Body of pancreas (tissue), 4 donors: ENCODE data around the gene MFSD1. TPM values are rescaled to one million over a fixed set of nuclear protein-coding genes. Genes with fewer than 3 reads are reported as not detected.

Experiments
- ATAC-seq: fragments of 150-250 bp; one replicate; pipeline ENCODE4 v1.9.1; 2016
- DNase-seq, 4 donors: peaks; one replicate each; pipeline ENCODE4 v3.0.0-alpha.2; 2019
- H3K27ac ChIP-seq, 4 donors: fragments of 200-600 bp; sonication (generic); 1 replicate in 3 of 4; 2 replicates in 1 of 4; pipeline versions ENCODE4 v1.5.1 to v1.6.1; 2016 to 2019; ENCODE audit warnings: mild to moderate bottlenecking in 1 of 4, mixed read lengths in 1 of 4, moderate library complexity in 1 of 4
- H3K27me3 ChIP-seq, 2 donors: fragments of 200-600 bp; sonication (generic); one replicate each; pipeline ENCODE4 v1.6.0; 2016; ENCODE audit warnings: mild to moderate bottlenecking in 1 of 2
- H3K36me3 ChIP-seq, 2 donors: fragments of 200-600 bp; sonication (generic); replicated peaks in 1 of 2; 2 replicates each; pipeline ENCODE4 v1.5.1; 2016; ENCODE audit warnings: low read depth in 2 of 2; ENCODE audit not compliant: insufficient read depth in 1 of 2
- H3K4me1 ChIP-seq: fragments of 200-600 bp; sonication (generic); one replicate; pipeline ENCODE4 v1.6.0; 2016
- H3K4me3 ChIP-seq, 2 donors: fragments of 200-600 bp; sonication (generic); 1 replicate in 1 of 2; 2 replicates in 1 of 2; pipeline ENCODE4 v1.5.1; 2016 to 2019
- H3K9me3 ChIP-seq, 3 donors: fragments of 200-600 bp; sonication (generic); 1 replicate in 2 of 3; 2 replicates in 1 of 3; pipeline ENCODE4 v1.5.1; 2016
- POLR2A ChIP-seq, 3 donors: fragments of 450-650 bp; IDR thresholded peaks; one replicate each; pipeline ENCODE4 v1.6.1; 2016; ENCODE audit warnings: antibody characterized with exemption in 3 of 3, mild to moderate bottlenecking in 2 of 3
- WGBS, 2 donors: methylation state at CpG; one replicate each; pipeline ENCODE4 v1.1.5; 2017; 5-methylcytosine and 5-hydroxymethylcytosine counted together
- intact Hi-C: fragments of 100-400 bp; cut with DNase I; formaldehyde crosslinking; loops from one replicate; pipeline ENCODE4 v1.15.1; 2023
- total RNA-seq, 2 donors: library from RNA; depleted of rRNA; stranded (reverse); fragments of >200 nt; gene quantifications; one replicate each; pipeline ENCODE4 v1.1.0, GENCODE V29; 2016
- TF ChIP-seq, protein P1 (sequence below), 7 experiments: fragments of 450-650 bp in 4 of 7; fragments of 200-600 bp in 3 of 7; sonication (generic) in 3 of 7; IDR thresholded peaks; one replicate each; pipeline ENCODE4 v1.5.1; 2016 to 2019; ENCODE audit warnings: antibody characterized with exemption in 7 of 7

The MFSD1 gene
- total RNA-seq, 2 donors from 2014 or later, result 33.3 to 54.2 TPM

- no peak overlapping the region for H3K4me3 ChIP-seq
- H3K27ac ChIP-seq, result no peak overlapping the region
- peaks cover 7% of the 10 kb centered on the region for H3K4me1 ChIP-seq
- WGBS, 2 donors, result 67 to 69% methylated on average over 2 of the region's 2 CpGs
- H3K36me3 ChIP-seq, result no peaks in the 10 kb centered on the region
- intact Hi-C loops, result no loop called here
- H3K9me3 ChIP-seq, result no peaks in the 10 kb centered on the region
- no peak for ATAC-seq
- DNase-seq, result no peak
- TF ChIP-seq, protein P1, sequence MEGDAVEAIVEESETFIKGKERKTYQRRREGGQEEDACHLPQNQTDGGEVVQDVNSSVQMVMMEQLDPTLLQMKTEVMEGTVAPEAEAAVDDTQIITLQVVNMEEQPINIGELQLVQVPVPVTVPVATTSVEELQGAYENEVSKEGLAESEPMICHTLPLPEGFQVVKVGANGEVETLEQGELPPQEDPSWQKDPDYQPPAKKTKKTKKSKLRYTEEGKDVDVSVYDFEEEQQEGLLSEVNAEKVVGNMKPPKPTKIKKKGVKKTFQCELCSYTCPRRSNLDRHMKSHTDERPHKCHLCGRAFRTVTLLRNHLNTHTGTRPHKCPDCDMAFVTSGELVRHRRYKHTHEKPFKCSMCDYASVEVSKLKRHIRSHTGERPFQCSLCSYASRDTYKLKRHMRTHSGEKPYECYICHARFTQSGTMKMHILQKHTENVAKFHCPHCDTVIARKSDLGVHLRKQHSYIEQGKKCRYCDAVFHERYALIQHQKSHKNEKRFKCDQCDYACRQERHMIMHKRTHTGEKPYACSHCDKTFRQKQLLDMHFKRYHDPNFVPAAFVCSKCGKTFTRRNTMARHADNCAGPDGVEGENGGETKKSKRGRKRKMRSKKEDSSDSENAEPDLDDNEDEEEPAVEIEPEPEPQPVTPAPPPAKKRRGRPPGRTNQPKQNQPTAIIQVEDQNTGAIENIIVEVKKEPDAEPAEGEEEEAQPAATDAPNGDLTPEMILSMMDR (IDR thresholded peaks at IDR 0.05), result no peak
- no peak for TF ChIP-seq POLR2A (IDR thresholded peaks at IDR 0.05)
- H3K27me3 ChIP-seq, result no peaks in the 10 kb centered on the region
Measured at GRCh38 chr3:158774965-158775364, 26.9 kb upstream of the MFSD1 start.

- H3K4me1 ChIP-seq, result peaks cover 7% of the 10 kb centered on the region
- H3K27me3 ChIP-seq, result no peaks in the 10 kb centered on the region
- H3K36me3 ChIP-seq, result no peaks in the 10 kb centered on the region
- intact Hi-C loops, result no loop called here
- ATAC-seq, result no peak
- DNase-seq, result no peak
- no peak overlapping the region for H3K27ac ChIP-seq
- H3K9me3 ChIP-seq, result no peaks in the 10 kb centered on the region
- H3K4me3 ChIP-seq, result no peak overlapping the region
- TF ChIP-seq, protein P1 (IDR thresholded peaks at IDR 0.05), result no peak
- 78 to 89% methylated on average over 3 of the region's 3 CpGs for WGBS, 2 donors
Measured at GRCh38 chr3:158775426-158776410, 26.1 kb upstream of the MFSD1 start.

- 72 to 76% methylated on average over 7 of the region's 7 CpGs for WGBS, 2 donors
- TF ChIP-seq POLR2A (IDR thresholded peaks at IDR 0.05), result no peak
- TF ChIP-seq, protein P1 (IDR thresholded peaks at IDR 0.05), result no peak
- no peaks in the 10 kb centered on the region for H3K9me3 ChIP-seq
- H3K27me3 ChIP-seq, result no peaks in the 10 kb centered on the region
- intact Hi-C loops, result no loop called here
- DNase-seq (no peak), ATAC-seq (no peak)
- H3K4me3 ChIP-seq, result no peak overlapping the region
- H3K4me1 ChIP-seq, result peaks cover 3% of the 10 kb centered on the region
- no peak overlapping the region for H3K27ac ChIP-seq
- H3K36me3 ChIP-seq, result no peaks in the 10 kb centered on the region
Measured at GRCh38 chr3:158776531-158776930, 25.3 kb upstream of the MFSD1 start.

DNA sequence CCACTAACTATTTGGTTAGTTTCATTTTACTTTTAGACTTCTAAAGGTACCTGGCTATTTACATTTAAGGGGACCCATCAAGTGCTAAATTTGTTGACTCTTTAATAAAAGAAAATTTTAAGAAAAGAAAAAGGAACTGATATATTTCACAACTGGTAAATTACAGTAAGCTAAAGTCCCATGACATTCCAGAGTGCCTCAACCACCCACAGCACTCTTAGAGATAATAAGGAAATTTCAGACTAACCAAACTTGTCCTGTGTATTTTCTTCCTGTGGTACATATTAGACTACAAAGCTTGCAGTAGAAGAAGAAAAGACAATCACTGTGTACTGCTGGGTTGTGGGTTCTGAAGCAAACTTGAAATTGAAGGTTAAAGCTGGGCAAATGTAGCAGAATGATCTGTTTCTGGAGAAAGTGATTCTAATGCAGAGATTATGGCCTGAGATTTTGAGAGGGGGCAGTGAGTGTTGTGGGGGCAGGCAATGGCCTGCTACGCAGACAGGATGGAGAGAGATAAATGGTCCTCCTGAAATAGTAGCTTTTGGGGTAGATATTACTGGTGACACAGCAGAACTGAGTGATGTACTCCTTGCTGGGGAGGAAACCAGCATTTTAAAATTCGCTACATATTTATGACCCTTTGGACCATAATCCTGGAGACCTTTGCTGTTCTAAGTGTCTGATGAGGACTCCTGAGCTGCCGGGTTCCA is 24.5 kb upstream of the MFSD1 start:
- no peak overlapping the region for H3K27ac ChIP-seq
- no peaks in the 10 kb centered on the region for H3K27me3 ChIP-seq
- intact Hi-C loops, result no loop called here
- no peak for ATAC-seq
- no peaks in the 10 kb centered on the region for H3K4me1 ChIP-seq
- TF ChIP-seq, protein P1 (IDR thresholded peaks at IDR 0.05), result no peak
- TF ChIP-seq POLR2A (IDR thresholded peaks at IDR 0.05), result no peak
- no peak overlapping the region for H3K4me3 ChIP-seq
- no peaks in the 10 kb centered on the region for H3K36me3 ChIP-seq
- no peak for DNase-seq
- H3K9me3 ChIP-seq, result no peaks in the 10 kb centered on the region
- WGBS, 2 donors, result 73 to 76% methylated on average over 3 of the region's 3 CpGs
